ENCODE data around the gene B4GALT3. TPM values are rescaled to one million over a fixed set of nuclear protein-coding genes. Genes with fewer than 3 reads are reported as not detected.

Gene B4GALT3
- total and polyA plus RNA-seq, 9 of the 15 experiments (the other 6 are each of a cell fraction or from before 2014, with no cell fraction given) = 31.2 to 103 (median 46.1) TPM

- TF ChIP-seq ZBTB9 (CRISPR knock-in tag; IDR thresholded peaks at IDR 0.05) (0 out of 2 replicates have a peak, but pooled peaks have one; percentile 36), HDAC2 (IDR thresholded peaks at IDR 0.05) (no peak), CREB3L1 (IDR thresholded peaks at IDR 0.05; ENCODE audit: borderline replicate concordance, low read depth) (no peak), HCFC1 (IDR thresholded peaks at IDR 0.05; ENCODE audit: low read depth, low read length) (no peak), ZBTB17 (CRISPR knock-in tag; IDR thresholded peaks at IDR 0.05) (peak; percentile 46; the same call in 1 of the 2 replicates), STAT5A (IDR thresholded peaks at IDR 0.05; ENCODE audit: borderline replicate concordance, low read length) (no peak), FUS (optimal IDR thresholded peaks at IDR 0.05; ENCODE audit: low read depth, low read length) (no peak), ZNF311 (CRISPR knock-in tag; IDR thresholded peaks at IDR 0.05) (0 out of 2 replicates have a peak, but pooled peaks have one; percentile 18), SUPT5H (IDR thresholded peaks at IDR 0.05) (no peak), POLR2A (conservative IDR thresholded peaks at IDR 0.05) (peak; percentile 41; the same call in 1 of the 2 replicates), ARID3A (IDR thresholded peaks at IDR 0.05; ENCODE audit: borderline replicate concordance, low read depth, low read length) (no peak), ZNF398 (CRISPR knock-in tag; IDR thresholded peaks at IDR 0.05) (no peak), TCF15 (CRISPR knock-in tag; IDR thresholded peaks at IDR 0.05) (no peak)
These were observed 37.8 kb upstream of the B4GALT3 start, which contains the start of gene FCER1G (continued) for GRCh38 chr1:161215076-161215475.

Data from K562 (cell line).